Chondrocyte (in vitro differentiated cells): Measurements from ENCODE around the gene TACR2. TPM values are rescaled to one million over a fixed set of nuclear protein-coding genes. Genes with fewer than 3 reads are reported as not detected.

ENCODE experiments used
- DNase-seq: peaks from one replicate; pipeline ENCODE4 v3.0.0; 2021; ENCODE audit warnings: mixed read lengths, low spot score
- H3K27ac Mint-ChIP-seq: one replicate; pipeline ENCODE4 v1.8.0; 2021; ENCODE audit warnings: mild to moderate bottlenecking, moderate library complexity, mixed read lengths; ENCODE audit not compliant: unreplicated experiment
- H3K27me3 Mint-ChIP-seq: 2 replicates; pipeline ENCODE4 v1.8.0; 2021; ENCODE audit warnings: low read depth, mixed read lengths
- H3K36me3 Mint-ChIP-seq: 2 replicates; pipeline ENCODE4 v1.8.0; 2021; ENCODE audit warnings: low read depth, mixed read lengths
- H3K4me1 Mint-ChIP-seq: 2 replicates; pipeline ENCODE4 v1.8.0; 2021; ENCODE audit warnings: low read depth, mild to moderate bottlenecking, mixed read lengths
- H3K4me3 Mint-ChIP-seq: one replicate; pipeline ENCODE4 v1.8.0; 2021; ENCODE audit warnings: mild to moderate bottlenecking, moderate library complexity, mixed read lengths; ENCODE audit not compliant: unreplicated experiment
- H3K9me3 Mint-ChIP-seq: 2 replicates; pipeline ENCODE4 v1.8.0; 2021; ENCODE audit warnings: low read depth, mixed read lengths
- CTCF ChIP-seq: fragments of 200-600 bp; sonication (generic); IDR thresholded peaks from 2 replicates; pipeline ENCODE4 v1.5.0; 2021; ENCODE audit warnings: antibody characterized with exemption, mild to moderate bottlenecking, moderate library complexity
- total RNA-seq: library from RNA; stranded (reverse); gene quantifications from 3 replicates; pipeline ENCODE4 v1.2.1, GENCODE V29; 2021

Gene TACR2
- total RNA-seq, 1 donor from 2014 or later: not detected

- Mint-ChIP-seq H3K27me3 (no peaks in the 10 kb centered on the region), H3K36me3 (peaks cover 1% of the 10 kb centered on the region), H3K9me3 (no peaks in the 10 kb centered on the region), H3K27ac (peak overlapping the region; percentile 57), H3K4me3 (no peak overlapping the region), H3K4me1 (peaks cover 63% of the 10 kb centered on the region)
- TF ChIP-seq CTCF: no peak
- DNase-seq: no peak
These were observed 58.4 kb downstream of the TACR2 start for GRCh38 chr10:69358148-69358795.

GRCh38 chr10:69356187-69356586 lies 60.5 kb downstream of the TACR2 start:
- no peak overlapping the region for H3K4me3 Mint-ChIP-seq
- no peak for DNase-seq
- peaks cover 1% of the 10 kb centered on the region for H3K36me3 Mint-ChIP-seq
- H3K4me1 Mint-ChIP-seq: peaks cover 61% of the 10 kb centered on the region
- H3K27ac Mint-ChIP-seq: no peak overlapping the region
- H3K27me3 Mint-ChIP-seq: no peaks in the 10 kb centered on the region
- no peaks in the 10 kb centered on the region for H3K9me3 Mint-ChIP-seq
- no peak for TF ChIP-seq CTCF

GRCh38 chr10:69353977-69354635 lies 62.6 kb downstream of the TACR2 start:
- no peak for DNase-seq
- no peaks in the 10 kb centered on the region for H3K27me3 Mint-ChIP-seq
- H3K4me1 Mint-ChIP-seq: peaks cover 50% of the 10 kb centered on the region
- H3K9me3 Mint-ChIP-seq: no peaks in the 10 kb centered on the region
- no peak overlapping the region for H3K4me3 Mint-ChIP-seq
- H3K27ac Mint-ChIP-seq: peak overlapping the region; percentile 81
- no peak for TF ChIP-seq CTCF
- H3K36me3 Mint-ChIP-seq: peaks cover 3% of the 10 kb centered on the region

Other genes with a start within 250 kb of the TACR2 start
- gene SUPV3L1, start 236.7 kb downstream of the TACR2 start, total RNA-seq: 24.1 to 28.6 TPM (median 27.4 TPM) in 3 replicates
- 0.24 to 4.0 TPM (median 3.8 TPM) in 3 replicates for gene HKDC1, start 196.6 kb downstream of the TACR2 start, total RNA-seq
- gene HK1, start 138.4 kb downstream of the TACR2 start, total RNA-seq: 95.5 to 110 TPM (median 103 TPM) in 3 replicates
- 1.7 to 11.1 TPM (median 8.9 TPM) in 3 replicates for gene TSPAN15, start 34.5 kb upstream of the TACR2 start, total RNA-seq
- gene NEUROG3, start 156.5 kb upstream of the TACR2 start, total RNA-seq: not detected in 3 replicates
- gene FAM241B, start 213.3 kb upstream of the TACR2 start, total RNA-seq: 5.0 to 13.7 TPM (median 9.7 TPM) in 3 replicates